Chondrocyte (in vitro differentiated cells): ENCODE measurements around the gene MRPL42. TPM values are rescaled to one million over a fixed set of nuclear protein-coding genes. Genes with fewer than 3 reads are reported as not detected.

Experiments used
- DNase-seq: peaks from one replicate; pipeline ENCODE4 v3.0.0; 2021; ENCODE audit warnings: mixed read lengths, low spot score
- H3K27ac Mint-ChIP-seq: one replicate; pipeline ENCODE4 v1.8.0; 2021; ENCODE audit warnings: mild to moderate bottlenecking, moderate library complexity, mixed read lengths; ENCODE audit not compliant: unreplicated experiment
- H3K27me3 Mint-ChIP-seq: 2 replicates; pipeline ENCODE4 v1.8.0; 2021; ENCODE audit warnings: low read depth, mixed read lengths
- H3K36me3 Mint-ChIP-seq: 2 replicates; pipeline ENCODE4 v1.8.0; 2021; ENCODE audit warnings: low read depth, mixed read lengths
- H3K4me1 Mint-ChIP-seq: 2 replicates; pipeline ENCODE4 v1.8.0; 2021; ENCODE audit warnings: low read depth, mild to moderate bottlenecking, mixed read lengths
- H3K4me3 Mint-ChIP-seq: one replicate; pipeline ENCODE4 v1.8.0; 2021; ENCODE audit warnings: mild to moderate bottlenecking, moderate library complexity, mixed read lengths; ENCODE audit not compliant: unreplicated experiment
- H3K9me3 Mint-ChIP-seq: 2 replicates; pipeline ENCODE4 v1.8.0; 2021; ENCODE audit warnings: low read depth, mixed read lengths
- total RNA-seq: library from RNA; stranded (reverse); gene quantifications from 3 replicates; pipeline ENCODE4 v1.2.1, GENCODE V29; 2021
- TF ChIP-seq, protein P1 (sequence below): fragments of 200-600 bp; sonication (generic); IDR thresholded peaks from 2 replicates; pipeline ENCODE4 v1.5.0; 2021; ENCODE audit warnings: antibody characterized with exemption, mild to moderate bottlenecking, moderate library complexity

MRPL42 gene
- total RNA-seq, 1 donor from 2014 or later = 41.4 TPM

DNA sequence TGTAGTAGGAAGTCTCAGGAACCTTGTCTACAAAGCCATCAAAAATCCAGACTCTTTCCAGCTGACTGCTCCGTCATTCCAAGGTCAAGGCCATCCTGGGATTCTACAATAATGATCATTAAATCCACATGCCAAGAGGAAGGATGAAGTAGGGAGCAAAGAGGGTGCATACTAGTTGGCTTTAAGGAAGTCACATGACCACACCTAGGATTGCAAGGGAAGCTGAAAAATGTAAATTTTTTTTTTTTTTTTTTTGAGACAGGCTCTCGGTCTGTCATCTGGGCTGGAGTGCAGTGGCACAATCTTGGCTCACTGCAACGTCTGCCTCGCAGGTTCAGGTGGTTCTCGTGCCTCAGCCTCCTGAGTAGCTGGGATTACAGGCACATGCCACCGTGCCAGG is 7.3 kb upstream of the MRPL42 start:
- TF ChIP-seq, protein P1, sequence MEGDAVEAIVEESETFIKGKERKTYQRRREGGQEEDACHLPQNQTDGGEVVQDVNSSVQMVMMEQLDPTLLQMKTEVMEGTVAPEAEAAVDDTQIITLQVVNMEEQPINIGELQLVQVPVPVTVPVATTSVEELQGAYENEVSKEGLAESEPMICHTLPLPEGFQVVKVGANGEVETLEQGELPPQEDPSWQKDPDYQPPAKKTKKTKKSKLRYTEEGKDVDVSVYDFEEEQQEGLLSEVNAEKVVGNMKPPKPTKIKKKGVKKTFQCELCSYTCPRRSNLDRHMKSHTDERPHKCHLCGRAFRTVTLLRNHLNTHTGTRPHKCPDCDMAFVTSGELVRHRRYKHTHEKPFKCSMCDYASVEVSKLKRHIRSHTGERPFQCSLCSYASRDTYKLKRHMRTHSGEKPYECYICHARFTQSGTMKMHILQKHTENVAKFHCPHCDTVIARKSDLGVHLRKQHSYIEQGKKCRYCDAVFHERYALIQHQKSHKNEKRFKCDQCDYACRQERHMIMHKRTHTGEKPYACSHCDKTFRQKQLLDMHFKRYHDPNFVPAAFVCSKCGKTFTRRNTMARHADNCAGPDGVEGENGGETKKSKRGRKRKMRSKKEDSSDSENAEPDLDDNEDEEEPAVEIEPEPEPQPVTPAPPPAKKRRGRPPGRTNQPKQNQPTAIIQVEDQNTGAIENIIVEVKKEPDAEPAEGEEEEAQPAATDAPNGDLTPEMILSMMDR = no peak
- Mint-ChIP-seq H3K36me3 (no peaks in the 10 kb centered on the region), H3K27me3 (no peaks in the 10 kb centered on the region), H3K9me3 (no peaks in the 10 kb centered on the region), H3K27ac (no peak overlapping the region), H3K4me1 (no peaks in the 10 kb centered on the region), H3K4me3 (no peak overlapping the region)
- DNase-seq = no peak

DNA sequence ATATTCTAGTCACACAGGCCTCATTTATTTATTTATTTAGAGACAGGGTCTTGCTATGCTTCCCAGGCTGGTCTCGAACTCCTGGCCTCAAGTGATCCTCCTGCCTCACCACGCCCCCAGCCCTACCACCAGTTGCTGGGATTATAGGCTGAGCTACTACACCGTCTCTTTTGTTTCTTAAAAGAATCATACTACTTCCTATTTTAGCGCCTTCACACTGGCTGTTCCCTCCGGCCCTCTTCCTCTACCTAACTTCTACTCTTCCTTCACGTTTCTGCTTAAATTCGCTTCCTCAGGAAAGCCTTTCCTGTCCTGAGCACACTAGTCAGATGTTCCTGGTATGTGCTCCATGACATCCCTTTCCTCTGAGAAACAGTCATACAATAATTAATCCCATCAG is 6.4 kb upstream of the MRPL42 start:
- no peak for DNase-seq
- no peak overlapping the region for H3K4me3 Mint-ChIP-seq
- TF ChIP-seq, protein P1 = no peak
- no peaks in the 10 kb centered on the region for H3K9me3 Mint-ChIP-seq
- no peaks in the 10 kb centered on the region for H3K4me1 Mint-ChIP-seq
- H3K36me3 Mint-ChIP-seq = peaks cover 2% of the 10 kb centered on the region
- no peaks in the 10 kb centered on the region for H3K27me3 Mint-ChIP-seq
- H3K27ac Mint-ChIP-seq = no peak overlapping the region

DNA sequence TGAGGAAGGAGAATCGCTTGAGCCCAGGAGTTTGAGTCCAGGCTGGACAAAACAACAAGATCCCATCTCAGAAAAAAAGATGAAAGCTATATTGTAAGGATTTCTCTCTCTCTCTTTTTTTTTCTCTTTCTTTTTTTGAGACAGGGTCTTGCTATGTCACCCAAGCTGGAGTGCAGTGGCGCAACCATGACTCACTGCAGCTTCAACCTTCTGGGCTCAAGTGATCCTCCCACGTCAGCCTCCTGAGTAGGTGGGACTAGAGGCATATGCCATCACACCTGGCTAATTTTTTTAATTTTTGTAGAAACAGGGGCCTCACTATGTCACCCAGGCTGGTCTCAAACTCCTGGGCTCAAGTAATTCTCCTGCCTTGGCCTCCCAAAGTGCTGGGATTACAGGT is 5.8 kb upstream of the MRPL42 start:
- no peak for DNase-seq
- no peaks in the 10 kb centered on the region for H3K4me1 Mint-ChIP-seq
- H3K27me3 Mint-ChIP-seq = no peaks in the 10 kb centered on the region
- peaks cover 2% of the 10 kb centered on the region for H3K36me3 Mint-ChIP-seq
- TF ChIP-seq, protein P1 = no peak
- H3K27ac Mint-ChIP-seq = no peak overlapping the region
- no peaks in the 10 kb centered on the region for H3K9me3 Mint-ChIP-seq
- H3K4me3 Mint-ChIP-seq = no peak overlapping the region

DNA sequence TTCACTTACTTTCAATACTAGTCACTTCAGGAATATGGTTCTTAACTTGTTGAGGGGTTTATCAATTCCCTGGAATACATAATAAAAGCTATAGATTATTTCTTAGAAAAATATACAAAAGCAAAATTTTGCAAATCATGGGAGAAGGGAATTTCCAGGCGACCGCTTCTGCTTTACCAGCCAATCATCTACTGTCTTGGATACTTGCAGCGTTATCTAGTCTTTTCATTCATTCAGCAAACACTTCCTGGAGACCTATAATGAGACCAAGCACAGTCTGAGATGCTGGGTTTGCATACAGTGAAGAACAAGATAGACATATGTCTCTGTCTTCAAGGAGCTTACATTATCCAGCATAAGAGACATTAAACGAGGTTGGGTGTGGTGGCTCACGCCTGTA is 1.5 kb upstream of the MRPL42 start:
- peaks cover 28% of the 10 kb centered on the region for H3K4me1 Mint-ChIP-seq
- no peaks in the 10 kb centered on the region for H3K27me3 Mint-ChIP-seq
- no peak for DNase-seq
- H3K27ac Mint-ChIP-seq = no peak overlapping the region
- TF ChIP-seq, protein P1 = no peak
- H3K4me3 Mint-ChIP-seq = no peak overlapping the region
- H3K9me3 Mint-ChIP-seq = no peaks in the 10 kb centered on the region
- peaks cover 6% of the 10 kb centered on the region for H3K36me3 Mint-ChIP-seq

DNA sequence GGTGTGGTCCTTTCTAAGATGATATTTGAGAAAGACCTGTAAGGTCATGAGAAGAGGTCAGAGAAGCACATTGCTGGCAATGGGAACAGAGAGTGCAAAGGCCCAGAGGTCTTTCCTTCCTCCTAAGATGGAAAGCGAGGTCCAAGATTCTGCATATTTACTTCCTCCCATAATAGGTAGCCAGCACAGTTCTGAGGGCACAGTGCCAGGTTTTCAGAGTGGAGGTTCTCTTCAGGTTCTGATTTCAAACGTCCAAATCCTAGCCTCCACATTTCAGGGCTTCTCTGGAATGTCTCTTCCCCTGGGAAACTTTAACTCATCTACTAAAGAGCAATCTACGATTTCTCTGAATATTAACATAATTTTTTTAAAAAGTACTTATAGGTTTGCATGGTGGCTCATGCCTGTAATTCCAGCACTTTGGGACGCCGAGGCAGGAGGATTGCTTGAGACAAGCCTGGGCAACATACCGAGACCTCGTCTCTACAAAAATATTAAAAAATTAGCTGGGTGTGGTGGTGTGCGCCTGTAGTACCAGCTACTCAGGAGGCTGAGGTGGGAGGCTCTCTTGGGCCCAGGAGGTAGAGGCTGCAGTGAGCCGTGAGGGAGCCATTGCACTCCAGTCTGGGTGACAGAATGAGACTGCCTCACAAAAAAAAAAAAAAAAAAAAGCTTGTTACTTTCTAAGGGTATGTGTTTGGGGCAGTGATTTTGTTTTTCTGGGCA is 526 bp upstream of the MRPL42 start:
- H3K4me3 Mint-ChIP-seq = peak overlapping the region; percentile 84
- peaks cover 28% of the 10 kb centered on the region for H3K4me1 Mint-ChIP-seq
- H3K36me3 Mint-ChIP-seq = peaks cover 6% of the 10 kb centered on the region
- H3K27me3 Mint-ChIP-seq = no peaks in the 10 kb centered on the region
- DNase-seq = no peak
- H3K9me3 Mint-ChIP-seq = no peaks in the 10 kb centered on the region
- TF ChIP-seq, protein P1 = no peak
- H3K27ac Mint-ChIP-seq = no peak overlapping the region
